Astrocyte of the spinal cord (primary cell): Measurements from ENCODE around the gene SV2B.

Experiments used
- DNase-seq: peaks from one replicate; pipeline ENCODE4 v3.0.0; 2011; ENCODE audit warnings: low read depth, low spot score
- H3K4me3 ChIP-seq: 2 replicates; pipeline ENCODE4 v1.5.1; 2011; ENCODE audit warnings: low read depth, mild to moderate bottlenecking, low read length, moderate library complexity
- CTCF ChIP-seq: IDR thresholded peaks from 2 replicates; pipeline ENCODE4 v1.5.1; 2012; ENCODE audit warnings: low read depth, mild to moderate bottlenecking, low read length, inconsistent platforms
- in situ Hi-C: cut with HindIII; loops from 2 replicates; pipeline ENCODE4 v1.10.0; 2017; ENCODE audit warnings: low sequenced_read_pairs

SV2B gene

GRCh38 chr15:91318931-91319330 is 218.9 kb downstream of the SV2B start:
- DNase-seq, result no peak
- no peak overlapping the region for H3K4me3 ChIP-seq
- TF ChIP-seq CTCF, result no peak
- in situ Hi-C loops, result no loop called here

- no peak overlapping the region for H3K4me3 ChIP-seq
- no peak for DNase-seq
- TF ChIP-seq CTCF, result no peak
- in situ Hi-C loops, result no loop called here
These were observed 219.5 kb downstream of the SV2B start for GRCh38 chr15:91319371-91320059.

GRCh38 chr15:91320101-91320500 is 220.0 kb downstream of the SV2B start:
- H3K4me3 ChIP-seq, result no peak overlapping the region
- DNase-seq, result no peak
- TF ChIP-seq CTCF, result no peak
- in situ Hi-C loops, result no loop called here

GRCh38 chr15:91329914-91330313 is 229.9 kb downstream of the SV2B start:
- no peak for TF ChIP-seq CTCF
- in situ Hi-C loops, result no loop called here
- no peak for DNase-seq

GRCh38 chr15:91331581-91331980 is 231.5 kb downstream of the SV2B start:
- DNase-seq, result no peak
- no peak overlapping the region for H3K4me3 ChIP-seq
- in situ Hi-C loops, result no loop called here
- TF ChIP-seq CTCF, result no peak

More at GRCh38 chr15:91329914-91330313, 229.9 kb downstream of the SV2B start:
- no peak overlapping the region for H3K4me3 ChIP-seq

GRCh38 chr15:91335702-91336101 is 235.6 kb downstream of the SV2B start:
- in situ Hi-C loops, result no loop called here
- no peak for TF ChIP-seq CTCF
- H3K4me3 ChIP-seq, result no peak overlapping the region
- no peak for DNase-seq
